Measurements from ENCODE around the gene HS6ST2.

HS6ST2 gene

GRCh38 chrX:132778917-132779316 is 179.5 kb downstream of the HS6ST2 start:
- DNase-seq, result no peak

DNA sequence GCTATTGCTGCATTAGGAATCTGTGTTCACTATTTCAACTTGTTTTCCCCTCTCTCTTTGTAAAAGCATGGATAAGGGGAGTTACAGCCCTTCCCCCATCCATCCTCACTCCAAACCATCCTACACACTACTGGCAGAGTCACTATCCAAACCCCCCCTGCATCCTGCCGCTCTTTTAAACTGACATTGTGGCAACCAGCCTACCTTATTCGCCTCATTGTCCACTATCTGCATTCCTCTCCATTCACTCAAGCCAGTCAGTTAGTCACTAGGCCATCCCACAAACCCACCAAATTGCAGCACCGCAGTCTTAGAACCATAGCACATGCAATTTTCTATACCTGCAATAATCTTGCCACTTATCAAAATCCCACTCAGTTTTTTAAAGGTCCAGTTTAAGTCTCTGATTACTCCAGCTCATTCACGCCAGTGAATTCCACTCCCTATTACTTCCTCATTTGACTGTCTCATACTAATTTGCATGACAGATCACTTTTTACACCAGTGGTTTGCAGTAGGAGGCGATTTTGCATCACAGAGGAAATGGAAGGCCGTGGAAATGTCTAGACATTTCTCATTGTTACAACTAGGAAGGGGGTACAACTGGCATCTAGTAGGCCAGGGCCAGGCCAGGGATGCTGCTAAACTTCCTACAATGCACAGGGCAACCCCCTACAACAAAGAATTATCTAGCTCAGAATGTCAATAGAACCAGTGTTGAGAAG is 181.8 kb downstream of the HS6ST2 start:
- no peak for DNase-seq

DNA sequence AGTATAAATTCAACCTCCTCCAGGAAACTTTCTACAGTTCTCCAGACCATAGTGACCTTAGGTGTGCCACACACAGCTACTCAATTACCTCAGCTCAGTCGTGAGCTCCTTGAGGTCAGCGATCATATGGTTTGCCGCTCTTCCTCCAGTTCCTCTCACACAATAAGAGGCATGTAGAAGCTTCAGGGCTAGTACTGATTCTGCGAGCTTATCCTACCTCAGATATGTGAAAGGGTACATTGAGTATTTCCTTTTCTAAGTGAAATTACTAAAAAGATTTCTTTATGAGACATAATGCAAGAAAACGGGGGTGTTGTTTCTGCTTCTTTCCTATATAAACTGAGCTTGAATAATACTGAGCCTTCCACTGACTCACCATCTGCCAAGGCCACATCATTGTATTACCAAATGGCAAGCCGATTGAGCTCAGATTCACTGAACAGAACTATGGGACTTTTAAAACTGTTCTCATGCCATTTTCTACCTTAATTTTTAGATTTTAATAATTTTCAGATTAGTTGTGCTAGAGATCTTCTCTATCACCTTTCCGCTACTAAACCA is 183.1 kb downstream of the HS6ST2 start:
- DNase-seq, result no peak

GRCh38 chrX:132774010-132774714 is 184.3 kb downstream of the HS6ST2 start:
- no peak for DNase-seq

- no peak for DNase-seq
Measured at GRCh38 chrX:132769609-132770008, 188.8 kb downstream of the HS6ST2 start.

- no peak for DNase-seq
Measured at GRCh38 chrX:132766452-132766851, 192.0 kb downstream of the HS6ST2 start.

- DNase-seq, result no peak
Measured at GRCh38 chrX:132763528-132763927, 194.9 kb downstream of the HS6ST2 start.

DNA sequence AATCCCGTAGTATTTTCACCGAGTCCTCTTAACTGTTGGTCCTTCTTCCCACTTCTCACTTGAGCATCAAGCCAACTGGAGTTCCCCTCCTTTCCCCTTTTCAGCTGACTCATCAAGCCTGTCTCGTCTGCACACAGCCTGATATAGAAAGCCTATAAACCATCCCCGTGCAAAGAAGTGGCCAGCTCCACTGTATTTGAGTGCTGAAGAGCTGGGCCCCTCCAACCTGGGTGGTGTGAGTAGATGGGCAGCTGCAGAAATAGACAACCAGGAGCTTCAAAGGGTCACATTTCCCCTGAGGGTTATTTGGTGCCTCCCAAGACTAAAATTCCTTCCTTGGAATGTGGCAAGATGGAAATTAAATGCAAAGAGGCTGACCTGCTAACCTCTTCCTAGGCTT is 199.7 kb downstream of the HS6ST2 start:
- DNase-seq, result no peak

GRCh38 chrX:132757066-132757623 is 201.3 kb downstream of the HS6ST2 start:
- no peak for DNase-seq

- DNase-seq, result no peak
Measured at GRCh38 chrX:132756439-132756838, 202.0 kb downstream of the HS6ST2 start.

- no peak for DNase-seq
Measured at GRCh38 chrX:132751063-132751690, 207.3 kb downstream of the HS6ST2 start.

DNA sequence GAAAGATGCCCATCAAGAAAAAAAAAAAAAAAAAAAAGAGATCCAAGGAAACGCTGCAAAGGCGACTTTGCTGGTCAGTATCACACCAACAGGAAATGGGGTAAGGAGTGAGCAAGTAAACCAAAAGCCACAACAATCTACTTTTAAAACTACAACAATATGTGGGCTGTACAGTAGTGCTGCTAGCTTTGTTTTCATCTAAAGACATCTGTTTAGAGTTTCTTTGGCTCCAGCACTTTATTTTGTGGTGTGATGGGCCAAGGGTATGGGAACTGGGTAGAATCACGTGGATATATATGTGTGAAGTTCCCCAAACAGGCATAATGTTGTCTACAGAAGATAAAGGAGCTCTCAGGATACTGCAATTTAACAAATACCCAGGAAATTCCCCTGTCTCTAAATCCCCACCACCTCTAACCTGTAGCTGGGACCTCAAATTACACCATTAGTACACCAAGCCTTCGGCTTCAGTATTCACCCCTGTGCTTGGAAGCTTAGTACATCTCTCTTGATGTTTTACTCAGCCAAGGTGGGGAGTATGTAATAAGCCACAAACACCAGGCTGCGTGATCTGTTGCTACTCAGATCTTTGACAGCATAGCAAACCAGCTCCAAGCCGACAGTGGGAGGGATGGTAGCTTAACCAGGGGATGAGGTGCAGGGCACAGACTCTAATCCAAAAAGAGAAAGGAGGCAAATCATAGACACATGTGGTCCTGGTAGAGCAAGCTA is 207.9 kb downstream of the HS6ST2 start:
- DNase-seq, result no peak

DNA sequence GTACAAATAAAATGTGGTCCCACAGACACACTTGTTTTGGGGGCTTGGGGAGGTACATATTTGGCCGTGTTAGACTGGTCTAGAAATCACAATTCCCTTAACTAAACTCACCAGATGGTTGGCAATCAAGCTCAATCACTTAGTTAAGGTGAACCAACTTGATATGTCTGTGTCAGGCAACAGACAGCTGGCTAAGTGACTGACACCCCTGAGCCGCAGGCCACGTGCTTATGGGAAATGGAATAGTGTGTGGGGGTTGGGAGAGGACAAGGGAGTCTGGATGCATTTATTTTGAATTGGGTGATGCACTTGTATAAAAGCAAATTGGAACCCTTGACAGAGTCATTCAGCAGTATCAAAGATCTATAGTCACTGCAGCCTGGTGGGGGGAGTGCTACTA is 209.0 kb downstream of the HS6ST2 start:
- DNase-seq, result no peak

- DNase-seq, result no peak
Measured at GRCh38 chrX:132748909-132749308, 209.5 kb downstream of the HS6ST2 start.

DNA sequence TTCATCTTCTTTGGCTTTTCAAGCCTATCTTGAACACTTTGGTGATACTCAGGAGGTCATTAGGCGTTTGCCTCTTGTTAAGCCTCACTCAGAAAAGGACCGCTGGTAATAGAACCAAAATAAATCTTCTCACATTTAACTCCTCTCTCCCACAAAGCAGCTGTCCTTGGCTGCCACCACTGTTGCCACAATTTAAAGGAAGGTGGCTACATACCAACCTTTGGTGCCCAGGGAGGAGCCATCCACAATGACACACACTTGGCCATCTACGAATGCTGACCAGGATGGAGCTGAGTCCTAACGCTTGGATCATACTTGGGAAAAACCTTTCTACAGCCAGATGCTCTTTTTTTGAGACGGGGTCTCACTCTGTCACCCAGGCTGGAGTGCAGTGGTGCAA is 210.2 kb downstream of the HS6ST2 start:
- no peak for DNase-seq

GRCh38 chrX:132745593-132745992 is 212.8 kb downstream of the HS6ST2 start:
- no peak for DNase-seq

DNA sequence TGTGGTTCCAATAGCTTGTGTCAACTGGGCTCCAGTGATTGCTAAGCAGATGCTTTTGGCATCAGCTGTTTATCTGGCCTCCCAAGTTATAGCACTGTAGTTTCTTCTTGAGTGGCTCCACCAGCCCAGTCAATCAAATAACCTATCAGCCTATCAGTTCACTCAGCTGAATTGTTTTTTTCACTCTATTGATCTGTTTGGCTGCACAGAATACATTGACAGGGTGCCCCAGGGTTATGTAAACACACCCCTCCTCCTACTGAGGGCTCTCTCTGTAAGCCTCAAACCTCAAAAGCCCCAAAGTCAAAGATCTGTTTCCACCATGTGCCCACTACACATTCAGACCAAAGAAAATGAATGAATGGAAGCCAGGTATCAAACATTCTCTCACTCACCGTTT is 214.0 kb downstream of the HS6ST2 start:
- no peak for DNase-seq

- no peak for DNase-seq
Measured at GRCh38 chrX:132743086-132743485, 215.3 kb downstream of the HS6ST2 start.

GRCh38 chrX:132742246-132742645 is 216.2 kb downstream of the HS6ST2 start:
- no peak for DNase-seq

GRCh38 chrX:132741689-132742088 is 216.7 kb downstream of the HS6ST2 start:
- DNase-seq, result no peak

DNA sequence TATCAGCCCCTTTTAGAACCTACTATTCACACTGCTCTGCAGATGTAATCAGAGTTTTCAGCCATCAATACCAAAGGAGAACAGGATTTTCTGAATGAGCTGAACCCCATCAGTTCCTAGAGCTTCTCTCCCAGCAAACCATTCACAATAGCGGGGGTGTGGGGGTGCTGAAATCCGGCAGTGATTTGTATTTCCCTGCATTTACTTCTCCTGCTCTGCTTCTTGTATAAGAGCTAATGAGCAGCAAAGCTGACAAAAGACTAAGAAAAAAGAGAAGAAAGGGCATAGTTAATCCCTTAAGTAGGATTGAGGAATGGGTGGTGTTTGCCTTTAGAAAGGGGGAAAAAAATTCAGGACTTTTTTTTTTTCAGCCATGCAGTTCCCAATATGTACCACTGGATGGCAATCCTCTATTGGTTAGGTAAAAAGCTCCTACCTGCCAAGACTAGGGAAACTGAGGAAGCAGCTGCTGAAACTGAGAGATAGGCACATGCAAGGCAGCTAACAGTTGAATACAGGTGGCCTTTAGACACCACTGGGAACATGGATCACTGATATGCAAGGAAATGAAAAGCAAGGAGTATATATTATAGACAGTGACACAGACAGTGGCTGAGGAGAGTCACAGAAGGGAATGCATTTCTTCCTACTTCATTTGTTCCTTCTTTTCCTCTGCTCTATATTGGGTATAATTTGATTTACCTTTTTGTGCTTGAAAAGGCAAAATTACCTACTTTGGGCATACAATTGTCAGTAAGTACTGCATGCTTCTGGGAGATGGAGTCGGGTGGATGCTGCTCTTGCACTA is 217.9 kb downstream of the HS6ST2 start:
- no peak for DNase-seq

- no peak for DNase-seq
Measured at GRCh38 chrX:132738951-132739350, 219.5 kb downstream of the HS6ST2 start.

Measured in T-helper 9 cell (primary cell).